ENCODE data around the gene GAS1.
A peak's percentile ranks its signal among the peaks of the same experiment; 100 is the strongest.

The GAS1 gene

GRCh38 chr9:86942281-86943200, 4.8 kb downstream of the GAS1 start:
- Histone ChIP-seq H3K9me3 (ENCODE audit: control insufficient read depth, insufficient read depth, low read length) (no peaks in the 10 kb centered on the region), H3K36me3 (ENCODE audit: control insufficient read depth, insufficient read depth, low read length) (no peaks in the 10 kb centered on the region), H3K9ac (ENCODE audit: low read depth, low read length) (no peak overlapping the region), H3K4me1 (ENCODE audit: control insufficient read depth, insufficient read depth, low read length) (peaks cover 38% of the 10 kb centered on the region), H3K27me3 (ENCODE audit: control insufficient read depth, insufficient read depth, low read length) (peaks cover 41% of the 10 kb centered on the region), H3K4me3 (ENCODE audit: low read depth, low read length) (peak overlapping the region; percentile 23)

- Histone ChIP-seq H3K4me3 (ENCODE audit: low read depth, low read length) (no peak overlapping the region), H3K36me3 (ENCODE audit: control insufficient read depth, insufficient read depth, low read length) (no peaks in the 10 kb centered on the region), H3K27me3 (ENCODE audit: control insufficient read depth, insufficient read depth, low read length) (peaks cover 41% of the 10 kb centered on the region), H3K9me3 (ENCODE audit: control insufficient read depth, insufficient read depth, low read length) (no peaks in the 10 kb centered on the region), H3K9ac (ENCODE audit: low read depth, low read length) (no peak overlapping the region), H3K4me1 (ENCODE audit: control insufficient read depth, insufficient read depth, low read length) (peaks cover 38% of the 10 kb centered on the region)
Observed at GRCh38 chr9:86941197-86941596, 6.1 kb downstream of the GAS1 start.

GRCh38 chr9:86940774-86941173, 6.5 kb downstream of the GAS1 start:
- H3K9ac ChIP-seq (ENCODE audit: low read depth, low read length), result no peak overlapping the region
- no peaks in the 10 kb centered on the region for H3K36me3 ChIP-seq (ENCODE audit: control insufficient read depth, insufficient read depth, low read length)
- H3K9me3 ChIP-seq (ENCODE audit: control insufficient read depth, insufficient read depth, low read length), result no peaks in the 10 kb centered on the region
- H3K4me3 ChIP-seq (ENCODE audit: low read depth, low read length), result no peak overlapping the region
- H3K27me3 ChIP-seq (ENCODE audit: control insufficient read depth, insufficient read depth, low read length), result peaks cover 41% of the 10 kb centered on the region
- peaks cover 38% of the 10 kb centered on the region for H3K4me1 ChIP-seq (ENCODE audit: control insufficient read depth, insufficient read depth, low read length)

GRCh38 chr9:86939891-86940290, 7.4 kb downstream of the GAS1 start:
- peaks cover 38% of the 10 kb centered on the region for H3K27me3 ChIP-seq (ENCODE audit: control insufficient read depth, insufficient read depth, low read length)
- no peak overlapping the region for H3K9ac ChIP-seq (ENCODE audit: low read depth, low read length)
- peaks cover 37% of the 10 kb centered on the region for H3K4me1 ChIP-seq (ENCODE audit: control insufficient read depth, insufficient read depth, low read length)
- H3K9me3 ChIP-seq (ENCODE audit: control insufficient read depth, insufficient read depth, low read length), result no peaks in the 10 kb centered on the region
- no peaks in the 10 kb centered on the region for H3K36me3 ChIP-seq (ENCODE audit: control insufficient read depth, insufficient read depth, low read length)
- H3K4me3 ChIP-seq (ENCODE audit: low read depth, low read length), result no peak overlapping the region

GRCh38 chr9:86939321-86939720, 8.0 kb downstream of the GAS1 start:
- Histone ChIP-seq H3K36me3 (ENCODE audit: control insufficient read depth, insufficient read depth, low read length) (no peaks in the 10 kb centered on the region), H3K27me3 (ENCODE audit: control insufficient read depth, insufficient read depth, low read length) (peaks cover 32% of the 10 kb centered on the region), H3K9me3 (ENCODE audit: control insufficient read depth, insufficient read depth, low read length) (no peaks in the 10 kb centered on the region), H3K4me3 (ENCODE audit: low read depth, low read length) (no peak overlapping the region), H3K4me1 (ENCODE audit: control insufficient read depth, insufficient read depth, low read length) (peaks cover 32% of the 10 kb centered on the region), H3K9ac (ENCODE audit: low read depth, low read length) (no peak overlapping the region)

GRCh38 chr9:86938780-86939179, 8.5 kb downstream of the GAS1 start:
- H3K9me3 ChIP-seq (ENCODE audit: control insufficient read depth, insufficient read depth, low read length), result no peaks in the 10 kb centered on the region
- no peak overlapping the region for H3K9ac ChIP-seq (ENCODE audit: low read depth, low read length)
- H3K27me3 ChIP-seq (ENCODE audit: control insufficient read depth, insufficient read depth, low read length), result peaks cover 27% of the 10 kb centered on the region
- no peak overlapping the region for H3K4me3 ChIP-seq (ENCODE audit: low read depth, low read length)
- peaks cover 27% of the 10 kb centered on the region for H3K4me1 ChIP-seq (ENCODE audit: control insufficient read depth, insufficient read depth, low read length)
- no peaks in the 10 kb centered on the region for H3K36me3 ChIP-seq (ENCODE audit: control insufficient read depth, insufficient read depth, low read length)

- peaks cover 2% of the 10 kb centered on the region for H3K4me1 ChIP-seq (ENCODE audit: control insufficient read depth, insufficient read depth, low read length)
- H3K4me3 ChIP-seq (ENCODE audit: low read depth, low read length), result no peak overlapping the region
- no peaks in the 10 kb centered on the region for H3K36me3 ChIP-seq (ENCODE audit: control insufficient read depth, insufficient read depth, low read length)
- no peak overlapping the region for H3K9ac ChIP-seq (ENCODE audit: low read depth, low read length)
- no peaks in the 10 kb centered on the region for H3K9me3 ChIP-seq (ENCODE audit: control insufficient read depth, insufficient read depth, low read length)
- H3K27me3 ChIP-seq (ENCODE audit: control insufficient read depth, insufficient read depth, low read length), result no peaks in the 10 kb centered on the region
Observed at GRCh38 chr9:86926145-86926544, 21.2 kb downstream of the GAS1 start.

GRCh38 chr9:86925686-86926085, 21.6 kb downstream of the GAS1 start:
- Histone ChIP-seq H3K9me3 (ENCODE audit: control insufficient read depth, insufficient read depth, low read length) (no peaks in the 10 kb centered on the region), H3K4me1 (ENCODE audit: control insufficient read depth, insufficient read depth, low read length) (peaks cover 2% of the 10 kb centered on the region), H3K4me3 (ENCODE audit: low read depth, low read length) (no peak overlapping the region), H3K36me3 (ENCODE audit: control insufficient read depth, insufficient read depth, low read length) (no peaks in the 10 kb centered on the region), H3K27me3 (ENCODE audit: control insufficient read depth, insufficient read depth, low read length) (no peaks in the 10 kb centered on the region), H3K9ac (ENCODE audit: low read depth, low read length) (no peak overlapping the region)

GRCh38 chr9:86924206-86924605, 23.1 kb downstream of the GAS1 start:
- Histone ChIP-seq H3K9me3 (ENCODE audit: control insufficient read depth, insufficient read depth, low read length) (no peaks in the 10 kb centered on the region), H3K4me3 (ENCODE audit: low read depth, low read length) (no peak overlapping the region), H3K27me3 (ENCODE audit: control insufficient read depth, insufficient read depth, low read length) (no peaks in the 10 kb centered on the region), H3K9ac (ENCODE audit: low read depth, low read length) (no peak overlapping the region), H3K4me1 (ENCODE audit: control insufficient read depth, insufficient read depth, low read length) (peaks cover 2% of the 10 kb centered on the region), H3K36me3 (ENCODE audit: control insufficient read depth, insufficient read depth, low read length) (no peaks in the 10 kb centered on the region)

GRCh38 chr9:86921151-86921923, 26.0 kb downstream of the GAS1 start:
- H3K27me3 ChIP-seq (ENCODE audit: control insufficient read depth, insufficient read depth, low read length), result no peaks in the 10 kb centered on the region
- no peaks in the 10 kb centered on the region for H3K9me3 ChIP-seq (ENCODE audit: control insufficient read depth, insufficient read depth, low read length)
- H3K4me3 ChIP-seq (ENCODE audit: low read depth, low read length), result no peak overlapping the region
- peaks cover 2% of the 10 kb centered on the region for H3K4me1 ChIP-seq (ENCODE audit: control insufficient read depth, insufficient read depth, low read length)
- H3K9ac ChIP-seq (ENCODE audit: low read depth, low read length), result no peak overlapping the region
- no peaks in the 10 kb centered on the region for H3K36me3 ChIP-seq (ENCODE audit: control insufficient read depth, insufficient read depth, low read length)

GRCh38 chr9:86918556-86918955, 28.8 kb downstream of the GAS1 start:
- Histone ChIP-seq H3K4me3 (ENCODE audit: low read depth, low read length) (no peak overlapping the region), H3K36me3 (ENCODE audit: control insufficient read depth, insufficient read depth, low read length) (no peaks in the 10 kb centered on the region), H3K9me3 (ENCODE audit: control insufficient read depth, insufficient read depth, low read length) (no peaks in the 10 kb centered on the region), H3K27me3 (ENCODE audit: control insufficient read depth, insufficient read depth, low read length) (no peaks in the 10 kb centered on the region), H3K9ac (ENCODE audit: low read depth, low read length) (no peak overlapping the region), H3K4me1 (ENCODE audit: control insufficient read depth, insufficient read depth, low read length) (peaks cover 2% of the 10 kb centered on the region)

- Histone ChIP-seq H3K27me3 (ENCODE audit: control insufficient read depth, insufficient read depth, low read length) (no peaks in the 10 kb centered on the region), H3K36me3 (ENCODE audit: control insufficient read depth, insufficient read depth, low read length) (no peaks in the 10 kb centered on the region), H3K4me3 (ENCODE audit: low read depth, low read length) (no peak overlapping the region), H3K9ac (ENCODE audit: low read depth, low read length) (no peak overlapping the region), H3K9me3 (ENCODE audit: control insufficient read depth, insufficient read depth, low read length) (peaks cover 4% of the 10 kb centered on the region), H3K4me1 (ENCODE audit: control insufficient read depth, insufficient read depth, low read length) (no peaks in the 10 kb centered on the region)
Observed at GRCh38 chr9:86912210-86912609, 35.1 kb downstream of the GAS1 start.
